Erythroblast (primary cell): Measurements from ENCODE around the gene ITPR2.
"Not testable (repeated sequence)": the region's sequence is repeated elsewhere in the genome, so short reads cannot be mapped to it uniquely, and the experiment has no call there.

Experiments
- DNase-seq, 2 experiments: peaks; one replicate each; lab custom pipeline; 2025; lab: John Stamatoyannopoulos, UW
- GATA1 ChIP-seq: IDR thresholded peaks from 2 replicates; pipeline ENCODE4 v1.6.1; 2011; ENCODE audit warnings: low read depth, mild to moderate bottlenecking, control low read depth, low read length, moderate library complexity
- POLR2A ChIP-seq: IDR thresholded peaks from 2 replicates; pipeline ENCODE4 v1.6.1; 2011; ENCODE audit warnings: mild to moderate bottlenecking, low read length

The ITPR2 gene

DNA sequence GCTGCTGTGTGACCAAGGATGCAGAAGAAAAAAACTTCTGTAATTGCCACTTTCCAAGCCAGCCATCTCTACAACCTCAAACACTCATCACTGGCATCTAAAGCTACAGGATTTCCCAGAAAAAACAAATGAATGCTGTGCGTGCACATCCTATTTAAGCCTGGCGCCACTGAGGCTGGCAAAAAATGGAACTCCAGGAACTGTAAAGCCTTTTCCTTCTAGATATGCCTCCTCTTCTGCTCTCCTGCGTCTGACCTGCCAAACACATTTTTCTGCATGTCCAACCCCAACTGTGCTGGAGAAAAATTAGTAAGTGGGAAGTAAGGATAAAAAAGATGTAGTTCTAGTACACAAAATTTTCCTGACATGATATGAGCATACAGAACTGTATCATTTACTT lies 184.9 kb downstream of the ITPR2 start:
- TF ChIP-seq GATA1 = no peak
- TF ChIP-seq POLR2A = no peak
- no peak for DNase-seq

DNA sequence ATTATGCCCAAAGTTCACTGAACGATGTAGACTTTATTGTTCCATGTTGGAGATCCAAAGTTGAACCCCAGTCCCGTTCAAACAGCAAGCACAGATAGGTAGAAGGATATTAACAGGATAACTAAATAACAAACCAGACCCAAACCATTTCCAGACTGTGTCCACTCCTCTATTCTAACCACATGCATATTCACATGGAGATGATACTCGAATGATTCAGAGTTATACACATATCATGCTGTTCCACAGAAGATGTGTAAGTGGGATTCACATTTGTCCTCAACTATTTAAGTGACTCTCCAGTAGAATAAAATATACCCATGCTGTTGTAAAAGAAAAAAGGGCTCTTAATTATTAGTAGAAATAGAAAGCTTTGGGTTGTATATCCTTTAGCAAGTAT lies 185.9 kb downstream of the ITPR2 start:
- no peak for TF ChIP-seq GATA1
- no peak for TF ChIP-seq POLR2A
- DNase-seq = no peak

DNA sequence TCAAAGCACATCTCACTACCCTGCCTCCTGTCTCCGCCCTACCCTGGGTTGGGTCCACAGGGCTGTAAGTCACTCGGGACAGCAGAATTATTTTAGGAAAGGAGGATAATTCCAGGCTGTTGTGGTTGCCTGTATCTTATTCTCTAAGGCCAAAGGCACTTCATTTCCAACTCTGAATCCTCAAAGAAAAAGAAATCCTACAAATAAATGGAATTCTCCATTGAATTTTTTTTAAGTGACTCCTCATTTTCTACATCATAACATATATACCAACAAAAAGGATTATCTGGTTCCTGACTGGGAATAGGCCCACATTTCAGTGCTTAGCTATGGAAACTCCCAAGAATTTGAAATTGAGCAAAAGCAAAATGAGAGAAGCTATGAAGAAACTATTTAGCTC lies 186.4 kb downstream of the ITPR2 start:
- TF ChIP-seq POLR2A = no peak
- TF ChIP-seq GATA1 = no peak
- no peak for DNase-seq

DNA sequence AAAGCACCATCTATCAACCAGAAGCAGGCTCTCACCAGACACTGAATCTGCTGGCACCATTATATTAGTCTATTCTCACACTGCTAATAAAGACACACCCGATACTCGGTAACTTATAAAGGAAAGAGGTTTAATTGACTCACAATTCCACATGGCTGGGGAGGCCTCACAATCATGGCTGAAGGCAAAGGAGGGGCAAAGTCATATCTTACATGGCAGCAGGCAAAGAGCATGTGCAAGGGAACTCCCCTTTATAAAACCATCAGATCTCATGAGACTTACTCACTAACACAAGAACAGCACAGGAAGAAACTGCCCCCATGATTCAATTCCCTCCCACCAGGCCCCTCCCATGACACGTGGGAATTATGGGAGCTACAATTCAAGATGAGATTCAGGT lies 188.6 kb downstream of the ITPR2 start:
- DNase-seq = not testable (repeated sequence)

DNA sequence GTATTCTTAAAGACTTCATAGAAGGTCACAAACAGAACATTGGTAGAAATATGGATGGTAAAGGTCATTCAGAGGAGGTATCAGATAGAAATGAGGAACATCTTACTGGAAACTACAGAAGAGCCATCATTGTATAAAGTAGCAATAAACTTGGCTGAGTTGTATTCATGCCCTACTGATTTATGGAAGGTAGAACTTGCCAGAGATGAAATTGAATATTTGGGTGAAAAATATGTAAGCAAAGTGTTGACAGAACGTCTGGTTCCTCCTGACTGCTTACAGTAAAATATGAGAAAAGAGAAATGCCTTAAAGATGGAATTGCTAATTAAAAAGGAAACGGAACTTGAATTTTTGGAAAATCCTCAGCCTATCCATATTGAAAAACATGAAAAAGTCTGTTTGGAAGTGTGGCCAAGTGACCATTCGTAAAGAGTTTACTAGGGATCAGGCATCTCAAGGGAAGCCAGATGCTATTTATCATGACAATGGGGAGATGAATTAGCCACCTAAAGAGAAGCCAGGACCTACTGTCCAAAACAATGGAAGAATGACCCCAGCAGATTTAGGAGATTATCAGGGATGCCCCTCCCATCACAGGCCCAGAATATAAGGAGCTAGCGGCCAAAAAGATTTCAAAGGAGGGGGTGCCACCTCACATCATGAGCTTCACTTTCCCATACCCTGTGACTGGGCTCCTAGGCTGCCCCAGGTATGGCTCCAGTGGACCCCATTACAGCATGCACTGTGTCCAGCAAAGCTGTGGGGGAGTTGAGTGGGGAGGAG lies 189.3 kb downstream of the ITPR2 start:
- TF ChIP-seq POLR2A (no peak), GATA1 (no peak)
- DNase-seq = no peak

- DNase-seq = no peak
- TF ChIP-seq GATA1 = no peak
- no peak for TF ChIP-seq POLR2A
Measured at GRCh38 chr12:26642361-26642760, 190.6 kb downstream of the ITPR2 start.

- no peak for DNase-seq
- TF ChIP-seq POLR2A (no peak), GATA1 (no peak)
Measured at GRCh38 chr12:26636710-26637328, 196.2 kb downstream of the ITPR2 start.

- no peak for TF ChIP-seq POLR2A
- no peak for TF ChIP-seq GATA1
- DNase-seq = no peak
Measured at GRCh38 chr12:26633591-26634210, 199.3 kb downstream of the ITPR2 start.

DNA sequence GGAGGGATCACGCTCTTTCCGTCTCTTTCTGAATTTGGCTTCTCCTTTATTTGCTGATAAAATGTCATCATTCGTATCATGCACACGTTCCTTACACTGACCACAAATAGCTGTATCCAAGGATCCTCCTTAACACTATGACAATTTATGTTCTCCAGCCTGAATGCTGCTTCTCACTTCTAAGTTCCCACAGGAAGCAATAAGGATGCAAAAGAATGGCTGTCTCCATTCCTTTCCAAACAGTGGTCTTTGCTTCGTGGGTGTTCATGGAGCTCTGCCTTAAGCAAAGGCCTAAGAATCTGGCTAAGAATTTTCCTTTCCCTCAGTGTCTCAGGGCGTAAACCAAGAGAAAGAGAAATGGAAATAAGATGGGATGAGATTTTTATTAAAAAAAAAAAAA lies 200.2 kb downstream of the ITPR2 start:
- TF ChIP-seq POLR2A (no peak), GATA1 (no peak)
- DNase-seq = no peak

DNA sequence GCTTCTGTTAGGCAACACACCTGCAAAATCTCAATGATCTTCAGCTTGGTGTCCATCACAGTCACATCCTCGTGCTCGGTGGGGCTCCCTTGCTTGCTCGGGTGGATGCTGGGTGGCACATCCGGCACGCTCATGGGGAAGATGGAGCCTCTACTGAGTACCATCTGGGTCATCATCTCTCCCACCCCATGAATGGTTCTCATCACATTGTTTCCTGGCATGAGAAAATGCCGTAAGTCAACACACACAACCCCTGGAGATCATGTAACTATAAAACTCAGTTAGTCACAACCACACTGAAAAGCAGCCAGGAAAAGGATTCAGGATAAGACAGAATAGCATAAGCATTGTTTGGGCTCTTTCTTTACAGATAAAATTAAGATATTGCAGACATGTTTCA lies 201.1 kb downstream of the ITPR2 start:
- no peak for DNase-seq
- TF ChIP-seq POLR2A = no peak

DNA sequence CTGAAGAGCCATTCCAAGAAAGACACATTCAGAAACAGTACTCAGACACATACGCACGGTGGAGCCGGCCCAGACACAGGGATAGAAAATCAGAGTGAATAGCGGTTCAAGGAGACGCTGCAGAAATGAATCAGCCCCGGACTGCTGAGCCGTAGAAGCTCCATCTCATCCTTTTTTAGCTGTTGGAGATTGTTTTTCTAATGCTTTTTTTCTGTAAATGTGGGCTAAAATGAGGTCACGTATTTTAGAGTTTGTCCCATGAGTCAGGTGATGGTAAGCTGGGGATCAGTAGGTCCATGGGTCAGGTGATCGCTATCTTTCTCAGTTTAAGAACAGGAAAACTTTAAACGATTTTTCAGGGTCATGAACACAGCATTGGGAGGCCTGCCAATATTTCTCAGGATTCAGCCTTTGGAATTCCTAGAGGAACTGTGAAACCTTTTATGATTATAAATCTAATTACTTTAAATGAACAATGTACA lies 202.4 kb downstream of the ITPR2 start:
- no peak for TF ChIP-seq GATA1
- TF ChIP-seq POLR2A = no peak
- no peak for DNase-seq

GRCh38 chr12:26629864-26630263 lies 203.1 kb downstream of the ITPR2 start:
- DNase-seq = no peak
- TF ChIP-seq GATA1 (no peak), POLR2A (no peak)

GRCh38 chr12:26628234-26628633 lies 204.8 kb downstream of the ITPR2 start:
- no peak for TF ChIP-seq GATA1

GRCh38 chr12:26627335-26627734 lies 205.7 kb downstream of the ITPR2 start:
- no peak for TF ChIP-seq POLR2A
- no peak for TF ChIP-seq GATA1
- no peak for DNase-seq

More at GRCh38 chr12:26628234-26628633, 204.8 kb downstream of the ITPR2 start:
- no peak for DNase-seq
